HEK293T (cell line): ENCODE results near the gene B4GALT2.

ENCODE experiments used
- CTCF ChIA-PET: fragments of 350-600 bp; formaldehyde crosslinking; extraction: SDS; loops from one replicate; lab custom pipeline; 2021; ENCODE audit warnings: antibody characterized with exemption, inconsistent platforms; lab: Yijun Ruan, JAX
- POLR2A ChIA-PET: fragments of 350-600 bp; formaldehyde crosslinking; extraction: SDS; loops from one replicate; lab custom pipeline; 2020; ENCODE audit warnings: antibody characterized with exemption, inconsistent platforms; lab: Yijun Ruan, JAX
- DNase-seq: peaks from one replicate; pipeline ENCODE4 v3.0.0; 2012; ENCODE audit warnings: mixed read lengths; ENCODE audit errors: extremely low spot score
- ARNT ChIP-seq: fragments of 450-650 bp; IDR thresholded peaks from 2 replicates; pipeline ENCODE4 v1.6.1; 2017; ENCODE audit warnings: mild to moderate bottlenecking
- BHLHE40 ChIP-seq: fragments of 450-650 bp; IDR thresholded peaks from 2 replicates; pipeline ENCODE4 v1.6.1; 2016; ENCODE audit warnings: mild to moderate bottlenecking, moderate library complexity, borderline replicate concordance
- CTBP1 ChIP-seq: fragments of 450-650 bp; IDR thresholded peaks from 2 replicates; pipeline ENCODE4 v1.6.1; 2016; ENCODE audit warnings: borderline replicate concordance
- ELF4 ChIP-seq: fragments of 450-650 bp; IDR thresholded peaks from 2 replicates; pipeline ENCODE4 v1.6.1; 2017; ENCODE audit warnings: antibody characterized with exemption
- FOXA1 ChIP-seq: fragments of 450-650 bp; IDR thresholded peaks from 2 replicates; pipeline ENCODE4 v1.6.1; 2016; ENCODE audit warnings: mild to moderate bottlenecking
- FOXK2 ChIP-seq: fragments of 450-650 bp; IDR thresholded peaks from 2 replicates; pipeline ENCODE4 v1.6.1; 2016; ENCODE audit warnings: mild to moderate bottlenecking
- FOXM1 ChIP-seq: fragments of 450-650 bp; IDR thresholded peaks from 2 replicates; pipeline ENCODE4 v1.6.1; 2017; ENCODE audit warnings: mild to moderate bottlenecking, borderline replicate concordance
- HDGF ChIP-seq: fragments of 450-650 bp; IDR thresholded peaks from 2 replicates; pipeline ENCODE4 v1.6.1; 2017; ENCODE audit warnings: antibody characterized with exemption, borderline replicate concordance
- L3MBTL2 ChIP-seq: fragments of 450-650 bp; conservative IDR thresholded peaks from 2 replicates; pipeline ENCODE4 v1.6.1; 2016; ENCODE audit warnings: mild to moderate bottlenecking
- LEF1 ChIP-seq: fragments of 450-650 bp; IDR thresholded peaks from 2 replicates; pipeline ENCODE4 v1.6.1; 2017; ENCODE audit warnings: mild to moderate bottlenecking, borderline replicate concordance
- NFRKB ChIP-seq: fragments of 450-650 bp; IDR thresholded peaks from 2 replicates; pipeline ENCODE4 v1.6.1; 2016; ENCODE audit warnings: mild to moderate bottlenecking, moderate library complexity
- SP1 ChIP-seq: fragments of 450-650 bp; IDR thresholded peaks from 2 replicates; pipeline ENCODE4 v1.6.1; 2017
- SUZ12 ChIP-seq: fragments of 450-650 bp; IDR thresholded peaks from 2 replicates; pipeline ENCODE4 v1.6.1; 2016; ENCODE audit warnings: mild to moderate bottlenecking
- TARDBP ChIP-seq: fragments of 450-650 bp; IDR thresholded peaks from 2 replicates; pipeline ENCODE4 v1.6.1; 2016
- ZNF384 ChIP-seq: fragments of 450-650 bp; IDR thresholded peaks from 2 replicates; pipeline ENCODE4 v1.6.1; 2016
- TF ChIP-seq, protein P1 (sequence below): fragments of 450-650 bp; IDR thresholded peaks from 2 replicates; pipeline ENCODE4 v1.6.1; 2016

B4GALT2 gene

DNA sequence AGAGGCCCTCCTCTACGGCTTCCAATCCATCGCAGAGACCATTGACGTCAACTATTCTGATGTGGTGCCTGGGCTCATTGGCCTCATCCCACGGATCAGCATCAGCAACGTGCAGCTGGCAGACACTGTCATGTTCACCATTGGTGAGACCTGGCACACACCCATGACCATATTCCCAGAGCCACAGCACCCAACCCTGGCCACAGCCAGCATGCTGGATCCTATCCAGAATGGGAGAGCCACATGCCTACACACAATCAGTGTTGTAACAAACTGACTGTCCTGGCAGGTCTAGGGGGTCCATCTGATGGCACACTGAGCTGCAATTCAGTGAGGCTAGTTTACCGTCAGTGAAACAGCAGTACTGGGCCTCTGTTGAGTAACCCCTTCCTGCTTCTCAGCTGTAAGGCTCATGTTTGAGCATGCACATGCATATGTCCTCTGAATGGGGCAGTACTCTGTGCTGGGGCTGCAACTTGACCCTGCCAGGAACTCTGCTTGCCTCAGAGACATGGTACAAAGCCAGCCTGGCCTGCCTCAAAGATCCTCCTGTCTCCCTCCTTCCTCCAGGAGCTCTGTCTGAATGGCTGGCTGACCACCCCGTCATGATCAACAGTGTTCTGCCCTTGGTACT lies 21.5 kb upstream of the B4GALT2 start:
- ChIA-PET POLR2A (interaction anchor here (1.0 kb wide), 1 partner anchor 10 kb away, joined by 3 read pairs; no protein-coding TSS in a partner anchor), CTCF (no interaction called here)
- TF ChIP-seq FOXM1 (no peak), ELF4 (no peak), LEF1 (no peak), TARDBP (no peak), FOXK2 (no peak), CTBP1 (no peak), L3MBTL2 (no peak), ZNF384 (no peak), ARNT (no peak), SUZ12 (no peak), FOXA1 (no peak), HDGF (no peak), SP1 (no peak), NFRKB (no peak), BHLHE40 (no peak)
- TF ChIP-seq, protein P1, sequence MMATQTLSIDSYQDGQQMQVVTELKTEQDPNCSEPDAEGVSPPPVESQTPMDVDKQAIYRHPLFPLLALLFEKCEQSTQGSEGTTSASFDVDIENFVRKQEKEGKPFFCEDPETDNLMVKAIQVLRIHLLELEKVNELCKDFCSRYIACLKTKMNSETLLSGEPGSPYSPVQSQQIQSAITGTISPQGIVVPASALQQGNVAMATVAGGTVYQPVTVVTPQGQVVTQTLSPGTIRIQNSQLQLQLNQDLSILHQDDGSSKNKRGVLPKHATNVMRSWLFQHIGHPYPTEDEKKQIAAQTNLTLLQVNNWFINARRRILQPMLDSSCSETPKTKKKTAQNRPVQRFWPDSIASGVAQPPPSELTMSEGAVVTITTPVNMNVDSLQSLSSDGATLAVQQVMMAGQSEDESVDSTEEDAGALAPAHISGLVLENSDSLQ: no peak
- no peak for DNase-seq

DNA sequence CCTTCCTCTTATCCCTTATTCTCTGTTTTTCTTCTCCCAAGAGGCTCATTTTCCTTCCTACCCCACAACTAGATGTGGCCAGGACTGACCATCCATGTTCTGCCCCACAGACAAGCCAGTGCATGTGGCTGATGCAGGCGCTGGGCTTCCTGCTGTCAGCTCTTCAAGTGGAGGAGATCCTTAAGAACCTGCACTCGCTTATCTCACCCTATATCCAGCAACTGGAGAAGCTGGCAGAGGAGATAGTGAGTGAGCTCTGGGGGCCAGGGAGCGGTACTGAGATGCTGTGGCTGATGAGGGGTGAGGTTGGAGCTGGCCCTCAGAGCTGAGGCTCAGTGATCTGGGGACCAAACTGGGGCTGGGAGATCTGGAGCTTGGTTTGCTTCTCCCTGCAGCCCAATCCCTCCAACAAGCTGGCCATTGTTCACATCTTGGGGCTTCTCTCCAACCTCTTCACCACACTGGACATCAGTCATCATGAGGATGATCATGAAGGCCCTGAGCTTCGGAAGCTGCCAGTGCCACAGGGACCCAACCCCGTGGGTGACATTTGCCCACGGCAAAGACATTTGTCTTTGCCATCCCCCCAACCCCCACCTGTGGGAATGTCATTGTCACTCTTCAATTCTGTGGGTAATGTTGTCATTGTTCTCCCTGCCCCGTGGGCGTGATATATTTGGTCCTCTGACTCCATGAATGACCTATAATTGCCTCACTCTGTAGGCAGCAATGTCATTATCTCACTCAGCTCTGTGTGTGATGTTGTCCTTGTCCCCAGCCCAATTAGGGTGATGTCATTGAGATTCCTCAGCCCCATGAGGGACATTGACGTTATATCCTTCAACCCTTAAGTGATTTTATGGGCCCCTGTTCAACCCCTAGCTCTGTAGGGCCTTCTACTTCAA lies 20.4 kb upstream of the B4GALT2 start:
- no peak for DNase-seq
- POLR2A ChIA-PET: interaction anchor here (0.6 to 1.3 kb wide), 2 partner anchors 10 to 11 kb away, joined by 3 to 4 read pairs; partner anchors contain the start of gene IPO13
- CTCF ChIA-PET: no interaction called here
- no peak for TF ChIP-seq ELF4
- TF ChIP-seq ARNT: no peak
- TF ChIP-seq FOXK2: no peak
- TF ChIP-seq HDGF: no peak
- TF ChIP-seq L3MBTL2: no peak

DNA sequence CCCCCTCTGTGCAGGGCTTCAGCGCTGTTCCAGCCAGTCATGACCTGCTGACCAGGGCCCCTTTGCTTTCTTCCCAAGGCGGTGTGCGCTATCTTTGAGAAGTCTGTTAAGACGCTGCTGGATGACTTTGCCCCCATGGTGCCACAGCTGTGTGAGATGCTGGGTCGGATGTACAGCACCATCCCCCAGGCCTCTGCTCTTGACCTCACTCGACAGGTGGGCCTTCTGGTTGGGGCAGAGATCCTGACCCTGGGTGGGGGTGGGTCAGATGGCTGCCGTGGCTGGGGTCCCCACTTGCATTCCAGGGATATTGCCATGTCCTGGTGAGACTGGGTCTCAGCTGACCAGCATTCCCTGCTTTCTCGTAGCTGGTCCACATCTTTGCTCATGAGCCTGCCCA lies 18.2 kb upstream of the B4GALT2 start:
- POLR2A ChIA-PET: no interaction called here
- CTCF ChIA-PET: no interaction called here
- no peak for DNase-seq
- TF ChIP-seq, protein P1: no peak
- TF ChIP-seq FOXA1 (no peak), ELF4 (no peak), NFRKB (no peak), CTBP1 (no peak), HDGF (no peak), FOXM1 (no peak), SP1 (no peak), ZNF384 (no peak), L3MBTL2 (no peak), ARNT (no peak), TARDBP (no peak), FOXK2 (no peak), LEF1 (no peak)

DNA sequence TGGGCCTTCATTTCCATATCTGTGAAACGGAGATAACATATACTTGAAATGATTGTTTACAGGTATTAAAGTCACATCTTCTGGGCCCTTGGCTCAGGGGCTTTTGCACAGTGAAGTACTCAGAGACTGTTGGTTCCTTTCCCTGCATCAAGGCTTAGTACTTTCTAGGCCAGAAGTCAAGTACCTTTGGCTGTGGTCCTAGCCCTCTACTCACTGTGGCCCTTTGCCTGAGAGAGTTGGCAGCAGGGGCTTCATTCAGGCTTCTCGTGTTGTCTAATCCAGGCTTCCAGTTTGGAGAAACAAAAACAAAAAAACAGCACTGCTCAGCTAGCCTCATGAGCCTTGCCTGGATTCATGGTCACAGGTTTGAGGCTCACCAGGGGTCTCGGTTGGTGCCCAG lies 17.3 kb upstream of the B4GALT2 start:
- CTCF ChIA-PET: no interaction called here
- DNase-seq: no peak
- TF ChIP-seq L3MBTL2 (no peak), CTBP1 (no peak), HDGF (no peak), ELF4 (no peak), ARNT (no peak), LEF1 (no peak), BHLHE40 (no peak), NFRKB (no peak), SUZ12 (no peak), TARDBP (no peak), FOXA1 (no peak)
- TF ChIP-seq, protein P1: no peak
- POLR2A ChIA-PET: no interaction called here

DNA sequence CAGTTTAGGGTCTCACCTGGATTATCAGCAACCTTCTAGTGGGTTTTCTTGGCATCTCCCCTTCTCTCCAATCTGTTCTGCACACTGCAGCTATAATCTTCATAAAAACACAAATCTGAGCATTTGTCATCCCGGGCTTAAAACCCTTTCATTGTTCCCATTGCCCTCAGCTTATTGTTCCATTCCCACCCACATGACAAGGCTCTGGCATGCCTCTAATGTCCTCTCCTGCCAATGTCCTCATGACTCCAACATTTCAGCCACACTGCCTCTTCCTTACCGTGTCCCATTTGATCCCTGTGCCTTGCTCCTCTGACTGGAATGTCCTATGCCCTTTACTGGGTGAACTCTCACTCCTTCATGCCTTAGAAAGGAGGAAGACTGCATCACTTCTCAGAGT lies 16.7 kb upstream of the B4GALT2 start:
- CTCF ChIA-PET: no interaction called here
- POLR2A ChIA-PET: no interaction called here
- no peak for TF ChIP-seq SUZ12
- TF ChIP-seq, protein P1: no peak
- no peak for TF ChIP-seq FOXM1
- no peak for TF ChIP-seq ARNT
- TF ChIP-seq NFRKB: no peak
- TF ChIP-seq HDGF: no peak
- no peak for TF ChIP-seq ZNF384
- TF ChIP-seq FOXK2: no peak
- no peak for TF ChIP-seq TARDBP
- no peak for TF ChIP-seq ELF4
- DNase-seq: no peak
